ENCODE data around the gene PTPN4.
A peak's percentile ranks its signal among the peaks of the same experiment; 100 is the strongest.

The PTPN4 gene, protein sequence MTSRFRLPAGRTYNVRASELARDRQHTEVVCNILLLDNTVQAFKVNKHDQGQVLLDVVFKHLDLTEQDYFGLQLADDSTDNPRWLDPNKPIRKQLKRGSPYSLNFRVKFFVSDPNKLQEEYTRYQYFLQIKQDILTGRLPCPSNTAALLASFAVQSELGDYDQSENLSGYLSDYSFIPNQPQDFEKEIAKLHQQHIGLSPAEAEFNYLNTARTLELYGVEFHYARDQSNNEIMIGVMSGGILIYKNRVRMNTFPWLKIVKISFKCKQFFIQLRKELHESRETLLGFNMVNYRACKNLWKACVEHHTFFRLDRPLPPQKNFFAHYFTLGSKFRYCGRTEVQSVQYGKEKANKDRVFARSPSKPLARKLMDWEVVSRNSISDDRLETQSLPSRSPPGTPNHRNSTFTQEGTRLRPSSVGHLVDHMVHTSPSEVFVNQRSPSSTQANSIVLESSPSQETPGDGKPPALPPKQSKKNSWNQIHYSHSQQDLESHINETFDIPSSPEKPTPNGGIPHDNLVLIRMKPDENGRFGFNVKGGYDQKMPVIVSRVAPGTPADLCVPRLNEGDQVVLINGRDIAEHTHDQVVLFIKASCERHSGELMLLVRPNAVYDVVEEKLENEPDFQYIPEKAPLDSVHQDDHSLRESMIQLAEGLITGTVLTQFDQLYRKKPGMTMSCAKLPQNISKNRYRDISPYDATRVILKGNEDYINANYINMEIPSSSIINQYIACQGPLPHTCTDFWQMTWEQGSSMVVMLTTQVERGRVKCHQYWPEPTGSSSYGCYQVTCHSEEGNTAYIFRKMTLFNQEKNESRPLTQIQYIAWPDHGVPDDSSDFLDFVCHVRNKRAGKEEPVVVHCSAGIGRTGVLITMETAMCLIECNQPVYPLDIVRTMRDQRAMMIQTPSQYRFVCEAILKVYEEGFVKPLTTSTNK

DNA sequence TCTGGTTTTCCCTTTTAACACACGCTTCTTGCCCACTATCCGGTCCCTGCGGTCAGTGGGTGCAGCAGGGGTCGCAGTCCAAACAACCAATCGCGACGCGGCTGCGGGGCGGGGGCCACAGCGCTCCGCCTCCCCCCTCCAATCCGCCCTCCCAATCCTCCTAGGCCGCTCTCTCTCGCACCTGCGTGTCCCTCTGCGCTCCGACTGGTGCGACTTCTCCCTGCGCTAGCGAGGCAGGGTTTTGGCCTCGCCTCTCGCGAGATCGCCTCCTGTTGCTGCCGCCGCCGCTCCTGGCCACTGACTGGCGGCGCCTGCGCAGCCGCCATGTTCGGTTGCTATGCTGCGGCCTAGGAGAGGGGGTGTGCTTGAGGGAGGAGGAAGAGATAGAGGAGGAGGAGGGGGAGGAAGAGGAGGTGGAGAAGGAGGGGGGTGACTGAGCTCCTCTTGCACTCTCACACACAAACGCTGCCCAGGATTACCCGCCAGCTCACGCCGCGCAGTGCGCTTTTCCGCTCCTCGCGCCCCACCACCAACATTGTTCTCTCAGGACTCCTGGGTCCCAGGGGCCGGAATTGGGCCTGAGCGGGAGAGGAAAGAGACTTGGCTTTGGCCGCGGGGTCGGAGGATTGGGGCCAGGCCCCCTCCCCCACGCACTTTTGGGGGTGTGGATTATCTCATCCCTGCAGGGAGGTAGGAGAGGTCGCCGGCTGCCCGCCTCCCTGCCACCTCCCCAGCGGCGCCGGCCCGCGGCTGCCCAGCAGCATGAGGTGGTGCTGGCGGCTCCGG, at the start of gene PTPN4:
PTPN4 (plus strand) TSS at position 472 of the 786 bp plus-strand sequence. CDS start 49,932 bp downstream, outside the sequence.
- peak; percentile 95 for DNase-seq

DNA sequence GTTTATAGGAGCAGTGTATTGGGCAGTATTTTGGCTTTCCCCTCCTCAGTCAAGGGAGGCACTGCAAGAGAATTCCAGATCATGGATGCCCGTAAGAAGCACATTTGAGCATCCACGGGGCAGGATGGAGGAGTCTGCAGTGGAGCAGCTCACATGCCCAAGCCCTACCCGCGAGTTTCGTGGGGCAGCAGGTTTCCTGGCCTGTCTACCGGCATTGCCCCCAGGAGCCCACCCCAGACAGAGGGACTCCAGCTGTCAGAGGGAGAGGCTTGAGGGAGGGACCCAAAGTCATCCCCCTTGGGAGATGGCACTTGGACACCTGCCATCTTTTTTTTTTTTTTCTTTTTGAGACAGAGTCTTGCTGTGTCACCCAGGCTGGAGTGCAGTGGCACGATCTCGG, 49.4 kb upstream of the PTPN4 start:
- no peak for DNase-seq

DNA sequence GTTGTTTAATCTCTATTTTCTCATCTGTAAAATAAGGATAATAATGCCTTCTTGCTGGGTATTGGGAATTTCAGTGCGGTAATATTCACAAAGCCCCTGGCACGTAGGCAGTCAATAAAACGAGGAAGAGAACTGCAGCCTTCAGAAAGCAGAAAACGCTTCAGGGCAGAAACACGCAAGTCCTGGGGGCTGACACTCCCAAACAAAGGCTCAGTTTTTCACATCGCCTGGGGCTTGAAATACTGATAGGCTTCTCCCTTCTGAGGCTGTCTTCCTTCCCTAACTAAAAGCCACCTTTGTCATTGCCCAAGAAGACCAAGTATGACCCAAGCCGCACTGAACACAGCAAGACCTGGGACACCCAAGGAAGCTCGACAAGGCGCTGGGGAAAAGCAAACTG, 48.4 kb upstream of the PTPN4 start:
- DNase-seq, result no peak

DNA sequence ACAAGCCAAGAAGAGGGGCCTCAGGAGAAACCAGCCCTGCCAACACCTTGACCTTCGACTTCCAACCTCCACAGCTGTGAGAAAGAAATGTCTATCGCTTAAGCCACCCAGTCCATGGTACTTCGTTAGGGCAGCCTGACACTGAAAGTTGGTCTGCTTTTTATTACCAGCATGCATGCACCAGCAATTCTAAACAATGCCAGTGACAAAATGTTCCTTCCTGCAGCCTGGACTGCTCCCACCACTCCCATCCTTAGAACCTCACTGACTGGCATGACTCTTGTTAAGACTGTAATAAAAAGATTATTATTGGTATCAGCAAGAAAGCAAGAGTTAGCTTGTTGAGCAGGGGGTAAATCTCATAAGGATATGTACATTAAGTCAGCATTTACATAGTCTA, 47.2 kb upstream of the PTPN4 start:
- no peak for DNase-seq

DNA sequence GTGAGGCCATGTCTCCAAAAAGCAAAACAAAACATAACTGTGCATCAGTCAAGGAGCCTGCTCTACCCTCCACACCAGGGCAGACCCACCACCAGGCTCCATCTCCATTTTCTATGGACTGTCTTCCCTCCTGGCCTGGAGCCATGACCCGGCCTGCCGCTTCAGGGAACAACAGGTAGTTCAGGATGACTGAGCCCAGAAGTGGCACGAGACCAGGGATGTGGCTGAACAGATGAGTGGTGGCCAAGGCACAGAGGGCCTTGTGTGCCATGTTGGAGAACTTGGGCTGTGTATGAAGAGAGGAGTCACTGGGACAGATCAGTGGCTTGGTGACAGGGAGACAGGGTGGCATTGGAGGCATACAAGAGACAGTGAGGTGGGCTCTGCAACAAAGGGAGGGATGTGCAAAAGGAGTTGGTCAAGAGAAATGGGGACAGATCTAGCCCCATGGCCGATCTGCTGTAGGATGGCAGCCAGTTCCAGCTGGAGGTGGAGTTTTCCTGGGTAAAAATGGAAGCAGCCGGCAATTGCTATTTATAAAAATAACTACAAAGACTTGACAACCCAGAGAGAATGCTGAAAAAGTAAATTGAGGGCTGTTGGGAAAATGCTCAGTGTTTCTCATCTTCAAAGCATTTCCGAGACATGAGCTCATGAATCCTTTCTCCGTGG, 45.8 kb upstream of the PTPN4 start:
- no peak for DNase-seq

DNA sequence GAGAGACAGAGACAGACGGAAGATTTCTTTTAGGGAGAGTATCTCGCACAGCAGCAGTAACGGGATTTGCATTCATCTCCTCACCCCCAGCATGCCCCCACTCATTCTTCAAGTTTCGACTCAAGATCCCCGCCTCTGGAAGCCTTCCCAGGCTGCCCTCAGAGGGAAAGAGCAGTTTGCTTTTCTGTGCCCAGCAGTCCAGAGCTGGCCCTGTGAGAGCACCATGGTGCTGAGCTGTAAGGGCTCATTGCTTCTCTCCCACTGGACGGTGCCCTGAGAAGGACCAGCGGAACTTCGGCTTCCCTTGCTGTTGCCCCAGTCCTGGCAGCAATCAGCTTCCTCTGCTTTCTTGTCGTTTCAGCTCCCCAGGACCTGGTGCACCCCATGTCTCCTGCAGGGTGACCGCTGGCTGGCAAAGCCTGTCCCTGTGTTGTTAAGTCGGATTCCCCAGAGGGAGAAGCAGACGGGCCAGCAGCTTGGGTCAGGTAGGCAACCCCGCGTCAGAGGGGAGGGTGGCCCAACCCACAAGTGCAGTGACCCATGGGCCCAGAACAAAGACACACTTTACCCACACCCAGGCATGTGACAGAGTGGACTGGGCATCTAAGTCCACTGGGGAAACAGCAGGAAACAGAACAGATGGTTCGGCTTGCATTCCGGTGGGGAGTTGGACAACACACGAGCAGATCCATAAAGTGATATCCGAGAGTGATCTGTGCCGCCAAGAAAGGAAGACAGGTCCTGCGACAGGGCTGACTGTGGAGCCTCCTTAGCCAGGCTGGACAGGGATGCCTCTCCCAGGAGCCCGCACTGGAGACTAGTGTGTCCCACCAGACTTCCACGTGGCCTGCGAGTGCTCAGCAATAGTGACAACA, 44.1 kb upstream of the PTPN4 start:
- no peak for DNase-seq

DNA sequence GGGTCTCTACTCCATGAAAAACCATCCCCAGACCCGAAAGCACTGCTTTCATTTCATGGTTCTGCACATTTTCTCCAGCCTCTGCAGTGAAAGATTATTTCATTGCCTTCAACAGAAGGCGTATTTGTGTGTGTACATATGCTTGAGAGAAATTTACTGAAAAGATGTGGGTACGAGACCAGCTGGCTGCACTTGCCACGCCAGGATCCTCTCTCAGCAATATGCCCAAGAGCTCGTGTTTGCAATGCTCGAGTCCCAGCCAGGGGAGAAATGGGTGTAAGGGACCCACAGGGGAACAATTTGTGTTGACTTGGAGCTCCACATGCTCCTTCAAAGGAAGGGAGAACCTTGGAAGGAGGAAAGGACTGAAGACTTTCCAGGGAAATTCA, 43.4 kb upstream of the PTPN4 start:
- no peak for DNase-seq

DNA sequence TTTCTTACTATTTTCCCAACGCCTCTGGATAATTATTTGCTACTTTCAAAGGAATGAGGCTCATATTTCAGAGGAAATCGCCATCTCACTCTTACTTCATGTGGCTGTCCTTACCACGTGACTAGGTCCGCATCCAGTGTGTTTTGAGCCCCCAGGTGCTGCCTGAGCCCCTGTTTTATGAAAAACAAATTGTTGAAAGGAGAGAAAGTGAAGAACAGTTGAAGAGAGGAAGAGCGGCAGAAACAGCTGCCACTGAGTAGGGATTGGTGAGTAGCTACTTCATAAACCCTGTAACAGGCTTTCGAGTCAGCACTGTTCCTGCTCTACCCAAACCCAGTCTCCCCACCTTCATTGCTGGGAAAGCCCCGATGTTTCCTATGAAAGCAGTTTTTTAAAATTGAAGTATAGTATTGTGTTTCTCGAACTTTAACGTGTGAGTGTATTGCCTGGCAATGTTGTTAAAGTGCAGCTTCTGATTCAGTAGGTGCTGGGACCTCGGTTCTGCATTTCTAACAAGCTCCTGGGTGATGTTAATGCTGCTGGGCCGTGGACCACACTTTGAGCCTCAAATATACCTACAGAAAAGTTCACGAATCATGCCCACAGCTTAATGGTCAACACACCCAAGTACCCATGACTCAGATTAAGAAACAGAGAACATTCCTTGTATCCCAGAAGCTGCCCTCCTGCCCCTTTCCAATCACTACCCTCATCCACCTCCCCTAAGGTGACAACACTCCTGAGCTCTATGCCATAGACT, 41.0 kb upstream of the PTPN4 start:
- no peak for DNase-seq

DNA sequence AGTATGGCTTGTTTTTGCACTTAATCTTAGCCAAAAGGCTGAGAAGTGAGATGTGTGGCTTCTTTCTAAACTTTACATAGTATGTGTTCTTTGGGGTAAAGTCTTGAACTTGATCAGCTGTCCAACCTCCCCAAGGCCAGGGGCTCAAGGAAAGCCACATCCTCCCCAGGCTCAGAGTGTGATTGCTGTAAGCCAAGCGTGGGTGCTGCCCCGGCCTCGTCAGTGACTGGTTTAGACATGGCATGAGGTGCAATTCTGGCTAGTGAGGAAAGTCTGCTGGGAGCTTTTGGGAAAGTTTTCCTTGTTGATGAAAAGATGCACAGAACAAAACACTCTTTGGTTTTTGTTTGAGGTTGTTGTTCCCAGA, 40.5 kb upstream of the PTPN4 start:
- DNase-seq, result no peak

DNA sequence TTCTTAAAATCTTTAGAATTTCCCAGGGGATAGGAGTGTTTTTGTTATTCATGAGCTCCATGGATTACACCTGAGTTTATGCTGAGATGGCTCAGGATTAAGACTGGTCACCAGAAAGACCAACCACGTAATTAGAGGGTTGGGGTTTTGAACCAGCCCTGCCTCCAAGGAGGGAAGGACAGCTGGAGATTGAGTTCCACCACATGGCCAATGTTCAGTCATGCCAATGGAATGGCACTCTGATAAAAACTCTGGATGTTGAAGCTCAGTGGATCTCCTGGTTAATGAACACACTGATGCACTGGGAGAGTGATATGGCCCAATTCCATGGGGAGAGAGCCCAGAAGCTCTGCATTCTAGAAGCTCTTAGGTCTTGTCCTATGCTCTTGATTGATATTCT, 38.7 kb upstream of the PTPN4 start:
- no peak for DNase-seq

DNA sequence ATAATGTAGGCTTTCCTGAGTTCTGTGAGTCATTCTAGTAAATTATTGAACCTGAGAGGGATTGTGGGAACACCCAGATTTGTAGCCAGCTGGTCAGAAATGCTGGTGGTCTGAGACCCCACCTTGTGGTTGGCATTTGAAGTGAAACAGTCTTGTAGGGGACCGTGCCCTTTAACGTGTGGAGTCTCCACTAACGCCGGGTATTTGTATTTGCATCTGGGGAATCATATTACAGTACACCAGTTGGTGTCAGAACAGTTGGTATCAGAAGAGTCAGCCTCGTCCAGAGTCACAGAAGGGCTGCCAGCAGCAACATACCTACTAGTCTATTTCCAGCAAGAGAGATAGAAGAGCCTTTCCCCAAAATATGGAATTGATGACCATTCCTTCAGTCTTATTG, 38.3 kb upstream of the PTPN4 start:
- DNase-seq, result no peak

DNA sequence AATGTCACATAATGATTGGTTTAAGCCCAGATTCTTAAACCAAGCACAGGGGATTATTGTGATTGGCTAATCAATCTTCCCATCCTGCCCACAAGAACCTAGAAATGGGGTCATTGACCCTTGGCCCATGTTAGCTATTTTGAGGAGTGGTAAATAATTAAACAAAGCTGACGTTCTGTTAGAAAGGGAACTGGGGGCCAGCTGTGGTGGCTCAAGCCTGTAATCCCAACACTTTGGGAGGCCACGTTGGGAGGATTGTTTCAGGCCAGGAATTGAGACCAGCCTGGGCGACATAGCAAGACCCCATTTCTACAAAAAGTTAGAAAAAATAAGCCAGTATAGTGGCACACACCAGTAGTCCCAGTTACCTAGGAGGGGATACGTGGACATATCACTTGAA, 37.8 kb upstream of the PTPN4 start:
- no peak for DNase-seq

DNA sequence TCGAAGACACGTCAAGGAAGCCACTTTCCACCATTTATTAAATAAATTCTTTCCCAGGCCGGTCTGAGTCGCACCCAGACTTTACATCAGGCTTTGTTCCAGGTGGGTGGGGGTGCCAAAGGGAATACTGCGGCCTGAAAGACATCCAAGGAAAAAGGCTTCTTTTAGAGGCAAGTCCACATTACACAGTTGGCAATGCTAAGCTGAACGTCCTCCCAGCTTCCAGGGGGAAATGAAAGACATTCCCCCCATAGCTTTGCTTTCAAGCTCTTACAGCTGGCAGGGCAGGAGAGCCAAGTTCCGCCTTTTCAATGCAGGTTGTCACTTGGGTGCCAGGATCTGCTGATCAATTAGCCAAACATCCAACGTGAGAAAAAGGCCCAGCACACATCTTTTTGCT, 36.5 kb upstream of the PTPN4 start:
- no peak for DNase-seq

DNA sequence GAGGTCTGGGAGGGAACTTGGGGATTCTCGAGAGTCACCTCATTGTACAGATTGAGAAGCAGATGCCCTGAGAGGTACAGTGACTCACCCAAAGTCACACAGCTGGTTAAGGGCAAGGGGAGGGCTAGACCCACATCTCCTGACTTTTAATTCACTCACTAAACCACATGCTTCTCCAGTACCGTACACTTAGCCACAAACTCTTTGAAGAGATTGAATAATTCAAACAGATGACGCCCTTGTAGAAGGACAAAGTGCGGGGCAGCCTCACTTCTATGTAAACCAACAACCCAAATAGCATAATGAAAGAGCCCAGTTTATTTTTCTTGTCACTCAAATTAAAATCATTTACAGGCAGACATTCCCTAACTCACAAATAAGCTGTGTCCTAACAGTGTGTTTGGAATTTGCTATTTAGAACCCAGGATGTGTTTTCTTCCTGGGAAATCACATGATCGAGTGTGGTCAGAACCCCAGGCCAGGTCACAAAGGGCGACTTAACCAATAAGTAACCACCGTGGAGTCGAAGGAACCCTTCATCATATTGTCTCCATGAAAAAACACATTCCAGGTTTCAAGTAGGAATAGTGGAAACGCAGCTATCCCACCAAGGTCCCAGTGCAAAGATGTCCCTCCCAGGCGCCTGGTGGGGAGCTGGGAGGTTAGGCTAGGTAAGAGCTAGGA, 35.8 kb upstream of the PTPN4 start:
- DNase-seq, result no peak

DNA sequence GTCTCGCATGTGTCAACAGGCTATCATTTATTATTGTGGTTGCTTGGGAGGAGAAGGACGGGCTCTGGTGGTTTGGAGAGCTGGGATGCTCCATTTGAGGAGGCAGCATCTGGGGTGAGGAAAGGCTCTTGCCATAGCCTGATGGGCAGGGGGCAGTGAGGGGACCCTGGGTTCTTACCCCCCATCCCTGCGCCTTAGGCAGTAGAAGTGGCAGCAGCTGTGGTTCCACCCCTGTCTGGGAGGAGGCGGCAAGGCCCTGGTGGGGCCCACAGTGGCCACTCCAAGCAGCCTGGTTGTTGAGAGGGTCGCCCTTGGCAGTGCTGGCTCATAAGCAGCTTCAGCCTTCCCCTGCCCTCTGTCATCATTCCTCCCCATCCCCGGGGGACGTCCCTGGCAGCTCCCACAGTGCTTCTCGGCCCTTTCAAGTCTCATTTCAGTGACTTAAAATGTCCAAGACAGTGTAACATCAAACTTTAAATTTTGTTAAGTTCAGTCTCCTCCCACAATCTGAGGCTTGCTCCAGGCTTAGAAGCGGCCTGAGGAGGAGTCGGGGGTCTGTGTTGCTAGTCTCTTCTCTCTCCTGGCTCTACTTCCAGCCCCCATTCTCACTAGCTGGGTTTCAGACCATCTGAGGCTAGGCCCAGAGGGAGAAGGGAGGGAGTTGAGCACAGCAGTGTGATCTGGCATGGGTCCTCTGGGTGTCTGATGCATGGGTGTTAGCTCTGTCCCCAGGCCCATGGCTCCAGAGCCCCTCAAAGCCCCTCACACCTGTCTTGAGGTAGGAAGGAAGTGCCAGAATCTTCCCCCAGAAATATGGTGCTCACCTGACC, 34.9 kb upstream of the PTPN4 start:
- no peak for DNase-seq

DNA sequence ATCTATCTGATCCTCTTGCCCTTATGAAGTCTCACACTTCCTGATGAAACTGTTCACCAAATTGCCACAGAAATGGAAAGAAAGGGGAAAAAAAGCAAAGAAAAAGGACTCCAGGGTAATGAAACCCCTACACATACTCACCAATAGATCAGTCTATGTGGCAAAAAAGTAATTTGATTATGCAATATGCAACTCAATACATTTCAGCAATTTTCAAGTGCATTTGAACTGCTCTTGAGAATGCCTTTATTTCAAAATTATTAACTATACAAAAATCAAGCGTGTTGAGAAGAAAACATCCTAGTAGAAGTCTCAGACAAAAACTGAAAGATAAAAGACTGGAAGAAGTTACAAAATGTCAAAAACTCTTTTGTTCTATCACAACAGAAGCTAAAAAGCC, 32.2 kb upstream of the PTPN4 start:
- DNase-seq, result no peak

DNA sequence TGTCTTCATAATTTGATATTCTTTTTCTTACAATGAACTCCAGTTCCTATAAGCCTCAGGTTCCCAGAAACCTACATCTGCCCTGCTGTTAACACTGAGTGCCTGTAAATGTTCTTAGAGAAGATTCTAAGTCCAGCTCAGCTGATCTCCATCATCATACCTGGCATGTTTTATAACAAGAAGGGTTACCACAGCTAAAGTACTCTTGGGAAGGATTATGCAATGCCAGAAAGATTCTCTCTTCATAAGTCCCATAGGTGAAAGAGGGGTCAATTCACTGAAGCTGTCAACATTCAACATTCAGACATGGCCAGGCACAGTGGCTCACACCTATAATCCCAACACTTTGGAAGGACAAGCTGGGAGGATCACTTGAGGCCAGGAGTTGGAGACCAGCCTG, 31.3 kb upstream of the PTPN4 start:
- DNase-seq, result no peak

DNA sequence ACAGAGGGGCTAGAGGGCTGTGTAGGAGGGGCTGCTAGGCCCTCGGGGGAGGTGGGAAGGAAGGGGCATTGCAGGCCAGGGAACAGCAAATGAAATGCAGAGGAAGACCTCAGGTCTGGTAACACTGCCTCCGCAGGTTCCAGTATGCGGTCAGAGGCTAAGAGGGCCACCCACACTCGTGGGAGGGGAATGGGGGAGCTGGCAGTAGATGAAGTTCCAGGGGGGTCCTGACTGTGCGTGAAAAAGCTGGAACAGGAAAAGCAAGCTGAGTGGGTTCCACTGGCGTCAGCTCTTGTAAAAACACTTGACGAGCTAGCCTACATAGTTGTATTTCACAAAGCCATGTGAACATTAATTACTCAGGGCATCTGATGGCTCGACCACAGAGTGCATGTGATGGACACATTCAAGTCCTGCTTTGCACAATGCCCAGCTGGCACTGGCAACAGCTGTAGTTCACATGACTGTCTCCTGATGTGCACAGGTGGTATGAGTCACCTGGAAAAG, 29.0 kb upstream of the PTPN4 start:
- no peak for DNase-seq

DNA sequence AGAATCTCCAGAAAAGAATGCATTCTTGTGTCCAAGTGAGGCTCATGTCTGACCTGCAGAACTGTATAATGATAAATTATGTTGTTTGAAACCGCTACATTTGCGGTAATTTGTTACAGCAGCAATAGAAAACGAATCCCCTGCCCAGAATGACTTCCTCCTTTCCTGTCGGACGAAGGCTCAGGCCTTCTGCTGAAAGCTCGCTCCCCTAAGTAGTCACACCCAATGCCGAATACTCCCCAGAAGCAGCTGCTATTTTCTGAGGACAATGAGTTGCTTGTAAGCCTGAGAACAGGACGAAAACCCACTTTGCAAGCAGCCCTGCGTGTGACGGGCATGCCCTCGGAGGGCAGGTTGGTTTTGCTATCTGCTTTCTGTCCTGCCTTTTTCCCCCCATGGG, 27.7 kb upstream of the PTPN4 start:
- DNase-seq, result no peak

All from activated naive CD4-positive, alpha-beta T cell treated with anti-CD3 and anti-CD28 coated beads, Interleukin-2, amount 50 U/mL, for 16 hours (primary cell).